ENCODE measurements around the gene ATXN10. TPM values are rescaled to one million over a fixed set of nuclear protein-coding genes. Genes with fewer than 3 reads are reported as not detected.
"Not testable (repeated sequence)": the region's sequence is repeated elsewhere in the genome, so short reads cannot be mapped to it uniquely, and the experiment has no call there.

Gene ATXN10
- total RNA-seq, 1 donor from 2014 or later, result 138 TPM

- DNase-seq (ENCODE audit: missing footprints) (no peak), ATAC-seq (peak; percentile 69)
- intact Hi-C loops (cut with DNase I), result no loop called here
Measured at GRCh38 chr22:45640291-45640940, 31.2 kb upstream of the ATXN10 start.

- DNase-seq (ENCODE audit: missing footprints), result no peak
- ATAC-seq, result peak; percentile 3
- intact Hi-C loops (cut with DNase I), result no loop called here
Measured at GRCh38 chr22:45640941-45641621, 30.6 kb upstream of the ATXN10 start.

- DNase-seq (ENCODE audit: missing footprints) (no peak), ATAC-seq (no peak)
- intact Hi-C loops (cut with DNase I), result no loop called here
Measured at GRCh38 chr22:45642986-45643385, 28.6 kb upstream of the ATXN10 start.

- DNase-seq (ENCODE audit: missing footprints), result no peak
- no peak for ATAC-seq
- intact Hi-C loops (cut with DNase I), result loop anchor here (2.0 to 5.0 kb wide), 2 partner anchors 66 to 218 kb away; no protein-coding TSS in a partner anchor
Measured at GRCh38 chr22:45644714-45645113, 26.9 kb upstream of the ATXN10 start.

GRCh38 chr22:45645150-45645525 is 26.5 kb upstream of the ATXN10 start:
- DNase-seq (ENCODE audit: missing footprints) (no peak), ATAC-seq (no peak)
- intact Hi-C loops (cut with DNase I), result loop anchor here (2.0 to 5.0 kb wide), 2 partner anchors 66 to 217 kb away; no protein-coding TSS in a partner anchor

GRCh38 chr22:45645526-45646414 is 25.9 kb upstream of the ATXN10 start:
- DNase-seq (ENCODE audit: missing footprints) (peak; percentile 80), ATAC-seq (peak; percentile 87)
- intact Hi-C loops (cut with DNase I), result loop anchor here (2.0 to 5.0 kb wide), 2 partner anchors 67 to 217 kb away; no protein-coding TSS in a partner anchor

GRCh38 chr22:45647532-45648225 is 24.0 kb upstream of the ATXN10 start:
- DNase-seq (ENCODE audit: missing footprints), result no peak
- intact Hi-C loops (cut with DNase I), result loop anchor here (5.0 kb wide), 1 partner anchor 215 kb away; no protein-coding TSS in a partner anchor

GRCh38 chr22:45648301-45649117 is 23.1 kb upstream of the ATXN10 start:
- intact Hi-C loops (cut with DNase I), result loop anchor here (5.0 kb wide), 1 partner anchor 214 kb away; no protein-coding TSS in a partner anchor
- no peak for ATAC-seq
- no peak for DNase-seq (ENCODE audit: missing footprints)

More at GRCh38 chr22:45647532-45648225, 24.0 kb upstream of the ATXN10 start:
- no peak for ATAC-seq

GRCh38 chr22:45649809-45650208 is 21.8 kb upstream of the ATXN10 start:
- DNase-seq (ENCODE audit: missing footprints) (no peak), ATAC-seq (no peak)
- intact Hi-C loops (cut with DNase I), result loop anchor here (5.0 kb wide), 1 partner anchor 212 kb away; no protein-coding TSS in a partner anchor

GRCh38 chr22:45650721-45651120 is 20.9 kb upstream of the ATXN10 start:
- intact Hi-C loops (cut with DNase I), result no loop called here
- ATAC-seq, result no peak
- DNase-seq (ENCODE audit: missing footprints), result no peak

- intact Hi-C loops (cut with DNase I), result no loop called here
- no peak for ATAC-seq
- DNase-seq (ENCODE audit: missing footprints), result no peak
Measured at GRCh38 chr22:45651931-45652528, 19.6 kb upstream of the ATXN10 start.

GRCh38 chr22:45656577-45656976 is 15.1 kb upstream of the ATXN10 start:
- intact Hi-C loops (cut with DNase I), result no loop called here
- no peak for ATAC-seq

GRCh38 chr22:45657701-45658100 is 13.9 kb upstream of the ATXN10 start:
- intact Hi-C loops (cut with DNase I), result no loop called here
- no peak for ATAC-seq

More at GRCh38 chr22:45656577-45656976, 15.1 kb upstream of the ATXN10 start:
- DNase-seq (ENCODE audit: missing footprints), result no peak

GRCh38 chr22:45664136-45664646 is 7.4 kb upstream of the ATXN10 start:
- DNase-seq (ENCODE audit: missing footprints) (no peak), ATAC-seq (no peak)
- intact Hi-C loops (cut with DNase I), result no loop called here

More at GRCh38 chr22:45657701-45658100, 13.9 kb upstream of the ATXN10 start:
- no peak for DNase-seq (ENCODE audit: missing footprints)

- intact Hi-C loops (cut with DNase I), result no loop called here
- DNase-seq (ENCODE audit: missing footprints) (no peak), ATAC-seq (no peak)
Measured at GRCh38 chr22:45667486-45667885, 4.1 kb upstream of the ATXN10 start.

GRCh38 chr22:45670363-45670762 is 1.3 kb upstream of the ATXN10 start:
- intact Hi-C loops (cut with DNase I), result loop anchor here (10.0 kb wide), 1 partner anchor 256 kb away; the partner anchor contains the start of genes RIBC2 and SMC1B
- not testable (repeated sequence) for ATAC-seq

More at GRCh38 chr22:45670363-45670762, 1.3 kb upstream of the ATXN10 start:
- not testable (repeated sequence) for DNase-seq (ENCODE audit: missing footprints)
